HCT116 (cell line): ENCODE results near the gene STK24. TPM values are rescaled to one million over a fixed set of nuclear protein-coding genes. Genes with fewer than 3 reads are reported as not detected.

Source experiments
- ATAC-seq: fragments of 200-7000 bp; cut with Tn5 transposase; 2 replicates; pipeline ENCODE4 v1.9.1; 2020; ENCODE audit warnings: mild to moderate bottlenecking, moderate library complexity
- BruUV-seq: library from RNA; stranded (reverse); fragments of 400-500 nt; replicated peaks from 2 replicates; lab custom pipeline; 2021; lab: Mats Ljungman, UMichigan
- CTCF ChIA-PET: fragments of 300-600 bp; sonication (Branson Sonifier 250); formaldehyde crosslinking; loops from one replicate; lab custom pipeline; 2021; ENCODE audit warnings: antibody characterized with exemption; lab: Charles Lee
- POLR2A ChIA-PET: fragments of 300-600, 350-600 bp; sonication (Branson Sonifier 250); formaldehyde crosslinking; loops from one replicate; lab custom pipeline; 2021; ENCODE audit warnings: antibody characterized with exemption; lab: Charles Lee
- RAD21 ChIA-PET, 2 experiments: fragments of 300-600 bp; sonication (Branson Sonifier 250); formaldehyde crosslinking; loops; one replicate each; lab custom pipeline; 2023; ENCODE audit warnings: low total read pairs in 2 of 2; ENCODE audit not compliant: uncharacterized antibody in 2 of 2, unreplicated experiment in 2 of 2, low non-redundant PET in 1 of 2; lab: Charles Lee
- DNase-seq: peaks from one replicate; pipeline ENCODE4 v3.0.0-alpha.2; 2010; ENCODE audit warnings: low read depth, low spot score
- H2AFZ ChIP-seq: fragments of 200-600 bp; shearing (Covaris generic), sonication (generic); 2 replicates; pipeline ENCODE4 v1.6.1; 2017; ENCODE audit warnings: low read depth, mixed run types, mixed read lengths, antibody characterized with exemption, low read length; ENCODE audit not compliant: poor library complexity, severe bottlenecking
- H3K27ac ChIP-seq: 2 replicates; pipeline ENCODE4 v1.5.1; 2012; ENCODE audit warnings: low read depth, low read length
- H3K27me3 ChIP-seq: fragments of 200-600 bp; sonication (generic); 2 replicates; pipeline ENCODE4 v1.6.1; 2016; ENCODE audit warnings: mixed run types, low read length, mixed read lengths; ENCODE audit not compliant: insufficient read depth
- H3K36me3 ChIP-seq, 2 experiments: fragments of 200-500 bp in 1 of 2; fragments of 200-600 bp in 1 of 2; sonication (Bioruptor generic) in 1 of 2; sonication (generic) in 1 of 2; 2 replicates each; pipeline versions ENCODE4 v1.5.1 to v1.6.1; 2014 to 2016; ENCODE audit warnings: low read length in 2 of 2, inconsistent platforms in 1 of 2, mixed read lengths in 1 of 2, mixed run types in 1 of 2; ENCODE audit not compliant: insufficient read depth in 2 of 2, control insufficient read depth in 1 of 2
- H3K4me1 ChIP-seq, 2 experiments: fragments of 200-600 bp in 1 of 2; sonication (generic) in 1 of 2; 2 replicates each; pipeline versions ENCODE4 v1.5.1 to v1.6.1; 2012 to 2017; ENCODE audit warnings: low read length in 2 of 2, inconsistent platforms in 1 of 2, mild to moderate bottlenecking in 1 of 2, mixed read lengths in 1 of 2, mixed run types in 1 of 2, moderate library complexity in 1 of 2; ENCODE audit not compliant: insufficient read depth in 2 of 2, control insufficient read depth in 1 of 2
- H3K4me2 ChIP-seq: fragments of 200-600 bp; sonication (generic); 2 replicates; pipeline ENCODE4 v1.6.1; 2017; ENCODE audit warnings: mixed run types, low read length, mixed read lengths
- H3K4me3 ChIP-seq, 2 experiments: fragments of 200-600 bp in 1 of 2; sonication (generic) in 1 of 2; replicated peaks in 1 of 2; 2 replicates each; pipeline ENCODE4 v1.5.1; 2011 to 2016; ENCODE audit warnings: low read length in 2 of 2, control low read depth in 1 of 2, low read depth in 1 of 2, mild to moderate bottlenecking in 1 of 2, mixed read lengths in 1 of 2, mixed run types in 1 of 2
- H3K79me2 ChIP-seq: fragments of 200-600 bp; sonication (generic); 2 replicates; pipeline ENCODE4 v1.6.1; 2017; ENCODE audit warnings: mild to moderate bottlenecking, mixed run types, low read length, moderate library complexity, mixed read lengths; ENCODE audit not compliant: insufficient read depth
- H3K9ac ChIP-seq: fragments of 200-600 bp; sonication (generic); 2 replicates; pipeline ENCODE4 v1.6.1; 2016; ENCODE audit warnings: low read length, mixed read lengths
- H3K9me2 ChIP-seq: fragments of 200-600 bp; sonication (generic), shearing (Covaris generic); 2 replicates; pipeline ENCODE4 v1.6.1; 2017; ENCODE audit warnings: mixed run types, mild to moderate bottlenecking, moderate library complexity; ENCODE audit not compliant: insufficient read depth
- H3K9me3 ChIP-seq, 2 experiments: fragments of 200-500 bp in 1 of 2; fragments of 200-600 bp in 1 of 2; sonication (Bioruptor generic) in 1 of 2; sonication (generic) in 1 of 2; 2 replicates each; pipeline ENCODE4 v1.6.1; 2014 to 2017; ENCODE audit warnings: low read length in 2 of 2, mixed read lengths in 2 of 2, inconsistent platforms in 1 of 2, low read depth in 1 of 2, mild to moderate bottlenecking in 1 of 2, mixed run types in 1 of 2, moderate library complexity in 1 of 2; ENCODE audit not compliant: control insufficient read depth in 1 of 2, insufficient read depth in 1 of 2
- H4K20me1 ChIP-seq: fragments of 200-600 bp; sonication (generic), shearing (Covaris generic); 2 replicates; pipeline ENCODE4 v1.6.1; 2017; ENCODE audit warnings: mixed run types, mild to moderate bottlenecking, moderate library complexity; ENCODE audit not compliant: insufficient read depth
- POLR2A ChIP-seq: IDR thresholded peaks from 2 replicates; pipeline ENCODE4 v1.7.0; 2011; ENCODE audit warnings: borderline replicate concordance; ENCODE audit not compliant: insufficient read depth, insufficient read length; ENCODE audit errors: extremely low read depth
- intact Hi-C: fragments of 100-400 bp; cut with micrococcal nuclease; formaldehyde crosslinking; loops from 2 replicates; pipeline ENCODE4 v1.10.0; 2022
- total RNA-seq: library from RNA; stranded (reverse); gene quantifications from one replicate; pipeline ENCODE4 v1.2.1, GENCODE V29; 2021; ENCODE audit not compliant: unreplicated experiment
- TF ChIP-seq, protein P1 (sequence below), 3 experiments: fragments of 200-600 bp in 1 of 3; sonication (generic) in 1 of 3; IDR thresholded peaks in 2 of 3; conservative IDR thresholded peaks in 1 of 3; 2 replicates each; pipeline ENCODE4 v1.5.1; 2012 to 2017; ENCODE audit warnings: low read depth in 2 of 3, low read length in 2 of 3, antibody characterized with exemption in 1 of 3, borderline replicate concordance in 1 of 3, control low read depth in 1 of 3, mild to moderate bottlenecking in 1 of 3, mixed read lengths in 1 of 3, mixed run types in 1 of 3, moderate library complexity in 1 of 3; ENCODE audit not compliant: insufficient read depth in 1 of 3

The STK24 gene
- total RNA-seq, 1 experiment from 2014 or later = 137 TPM

DNA sequence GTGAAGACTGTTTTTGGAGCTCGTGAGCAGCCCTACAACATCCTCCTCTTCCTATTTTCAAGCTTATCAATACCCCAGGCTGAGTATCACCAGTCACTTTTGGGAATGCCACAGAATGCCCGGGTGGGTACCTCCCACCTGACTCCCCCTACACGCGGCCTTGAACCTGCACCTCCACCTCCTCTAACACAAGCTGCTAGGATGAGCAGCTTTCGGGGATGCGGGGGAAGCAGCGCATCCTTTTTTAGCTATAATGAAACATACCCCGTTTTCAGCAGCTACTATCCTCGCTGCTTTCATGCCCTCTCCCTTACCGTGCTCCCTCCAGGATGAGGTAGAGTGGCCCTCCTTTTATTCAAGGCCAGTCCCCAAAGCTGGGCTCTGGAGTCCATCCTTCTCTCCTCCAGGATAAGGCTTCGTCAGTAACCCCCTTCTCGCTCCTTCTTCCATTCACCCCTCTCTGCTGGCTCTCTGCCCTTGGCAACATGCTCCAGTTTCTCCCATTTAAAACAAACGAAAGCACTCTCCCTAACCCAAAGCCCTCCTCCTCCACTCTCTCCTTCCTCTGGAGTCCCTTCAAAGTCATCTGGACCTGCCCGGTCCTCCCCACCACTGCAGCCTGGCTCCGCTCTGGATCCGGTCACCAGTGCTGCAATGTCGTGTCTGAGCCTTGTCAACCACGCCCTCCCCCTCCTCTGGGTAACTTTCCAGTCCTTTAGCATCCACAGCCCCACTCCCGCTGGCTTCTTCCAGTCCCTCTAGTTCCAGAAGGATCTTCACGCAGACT lies 55.3 kb downstream of the STK24 start:
- no TSS peak for BruUV-seq
- POLR2A ChIA-PET = interaction anchor here (1.4 kb wide), 1 partner anchor 37 kb away, joined by 3 read pairs; no protein-coding TSS in a partner anchor
- no peak overlapping the region for H3K9ac ChIP-seq

More for the DNA sequence above, 55.3 kb downstream of the STK24 start:
- ATAC-seq = no peak
- no peak overlapping the region for H3K4me3 ChIP-seq
- peaks cover 0 to 13% of the 10 kb centered on the region in 2 experiments; a peak in 1 of 4 replicates for H3K4me1 ChIP-seq
- H4K20me1 ChIP-seq = peaks cover 8% of the 10 kb centered on the region; the same call in 1 of the 2 replicates
- intact Hi-C loops = no loop called here
- H2AFZ ChIP-seq = no peak overlapping the region
- H3K79me2 ChIP-seq = peaks cover 100% of the 10 kb centered on the region
- no peaks in the 10 kb centered on the region for H3K27me3 ChIP-seq
- H3K9me2 ChIP-seq = no peaks in the 10 kb centered on the region
- H3K27ac ChIP-seq = no peak overlapping the region
- no peaks in the 10 kb centered on the region for H3K9me3 ChIP-seq
- TF ChIP-seq, protein P1, sequence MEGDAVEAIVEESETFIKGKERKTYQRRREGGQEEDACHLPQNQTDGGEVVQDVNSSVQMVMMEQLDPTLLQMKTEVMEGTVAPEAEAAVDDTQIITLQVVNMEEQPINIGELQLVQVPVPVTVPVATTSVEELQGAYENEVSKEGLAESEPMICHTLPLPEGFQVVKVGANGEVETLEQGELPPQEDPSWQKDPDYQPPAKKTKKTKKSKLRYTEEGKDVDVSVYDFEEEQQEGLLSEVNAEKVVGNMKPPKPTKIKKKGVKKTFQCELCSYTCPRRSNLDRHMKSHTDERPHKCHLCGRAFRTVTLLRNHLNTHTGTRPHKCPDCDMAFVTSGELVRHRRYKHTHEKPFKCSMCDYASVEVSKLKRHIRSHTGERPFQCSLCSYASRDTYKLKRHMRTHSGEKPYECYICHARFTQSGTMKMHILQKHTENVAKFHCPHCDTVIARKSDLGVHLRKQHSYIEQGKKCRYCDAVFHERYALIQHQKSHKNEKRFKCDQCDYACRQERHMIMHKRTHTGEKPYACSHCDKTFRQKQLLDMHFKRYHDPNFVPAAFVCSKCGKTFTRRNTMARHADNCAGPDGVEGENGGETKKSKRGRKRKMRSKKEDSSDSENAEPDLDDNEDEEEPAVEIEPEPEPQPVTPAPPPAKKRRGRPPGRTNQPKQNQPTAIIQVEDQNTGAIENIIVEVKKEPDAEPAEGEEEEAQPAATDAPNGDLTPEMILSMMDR (IDR thresholded peaks at IDR 0.05 in 2 of 3, conservative IDR thresholded peaks at IDR 0.05 in 1 of 3; ENCODE audit: borderline replicate concordance in 1 of 3, insufficient read depth in 1 of 3, low read depth in 2 of 3, low read length in 2 of 3) = no peak
- TF ChIP-seq POLR2A = no peak
- no peak overlapping the region for H3K4me2 ChIP-seq
- no peak for DNase-seq
- peaks cover 0 to 6% of the 10 kb centered on the region in 2 experiments; a peak in 1 of 4 replicates for H3K36me3 ChIP-seq
- ChIA-PET RAD21 (no interaction called here), CTCF (no interaction called here)
